ENCODE results near the gene DYNLRB1.
A peak's percentile ranks its signal among the peaks of the same experiment; 100 is the strongest.

The DYNLRB1 gene

GRCh38 chr20:34559311-34560140 is 43.3 kb downstream of the DYNLRB1 start:
- no peak for DNase-seq

GRCh38 chr20:34560141-34560523 is 43.9 kb downstream of the DYNLRB1 start:
- no peak for DNase-seq

DNA sequence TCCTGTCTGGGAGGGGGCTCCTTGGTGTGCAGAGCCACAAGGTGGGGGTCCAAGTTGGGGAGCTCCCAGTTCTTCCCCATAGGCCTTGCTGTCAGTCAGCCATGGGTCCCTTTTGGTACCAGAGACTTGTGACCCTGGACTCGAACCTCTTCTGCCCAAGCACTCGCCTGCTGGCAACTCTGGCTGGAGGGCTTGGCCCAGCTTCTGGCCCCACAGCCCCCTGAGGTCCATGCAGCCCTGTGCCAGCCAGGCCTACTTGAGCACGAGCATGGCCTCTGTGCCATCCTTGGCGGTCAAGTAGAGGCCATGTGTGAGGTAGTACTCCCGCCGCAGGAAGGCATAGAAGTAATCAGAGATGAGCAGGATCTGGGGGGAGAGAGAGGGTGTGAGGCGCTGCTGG is 44.4 kb downstream of the DYNLRB1 start:
- no peak for DNase-seq

- DNase-seq: no peak
Measured at GRCh38 chr20:34561661-34562060, 45.4 kb downstream of the DYNLRB1 start.

DNA sequence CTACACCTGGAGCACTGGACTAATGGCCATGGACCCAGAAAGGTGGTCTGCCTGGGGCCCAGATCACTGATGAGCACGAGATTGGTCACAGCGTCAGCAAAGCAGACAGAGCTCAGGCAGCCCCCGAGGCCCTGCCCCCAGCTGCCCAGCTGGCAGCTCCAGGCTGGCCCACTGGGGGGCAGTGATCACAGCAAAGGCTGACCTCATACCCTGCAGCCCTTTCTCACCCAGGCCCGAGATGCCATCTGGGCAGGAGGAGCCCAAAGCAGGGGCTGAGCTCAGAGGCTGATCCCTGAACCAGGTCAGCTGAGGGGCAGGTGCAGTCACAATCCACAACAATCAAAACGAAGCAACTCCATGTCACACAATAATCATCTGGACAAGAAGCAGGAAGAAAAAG is 46.4 kb downstream of the DYNLRB1 start:
- DNase-seq: peak in 1 of 3 experiments; percentile 43

GRCh38 chr20:34564833-34565232 is 48.6 kb downstream of the DYNLRB1 start:
- DNase-seq: no peak

DNA sequence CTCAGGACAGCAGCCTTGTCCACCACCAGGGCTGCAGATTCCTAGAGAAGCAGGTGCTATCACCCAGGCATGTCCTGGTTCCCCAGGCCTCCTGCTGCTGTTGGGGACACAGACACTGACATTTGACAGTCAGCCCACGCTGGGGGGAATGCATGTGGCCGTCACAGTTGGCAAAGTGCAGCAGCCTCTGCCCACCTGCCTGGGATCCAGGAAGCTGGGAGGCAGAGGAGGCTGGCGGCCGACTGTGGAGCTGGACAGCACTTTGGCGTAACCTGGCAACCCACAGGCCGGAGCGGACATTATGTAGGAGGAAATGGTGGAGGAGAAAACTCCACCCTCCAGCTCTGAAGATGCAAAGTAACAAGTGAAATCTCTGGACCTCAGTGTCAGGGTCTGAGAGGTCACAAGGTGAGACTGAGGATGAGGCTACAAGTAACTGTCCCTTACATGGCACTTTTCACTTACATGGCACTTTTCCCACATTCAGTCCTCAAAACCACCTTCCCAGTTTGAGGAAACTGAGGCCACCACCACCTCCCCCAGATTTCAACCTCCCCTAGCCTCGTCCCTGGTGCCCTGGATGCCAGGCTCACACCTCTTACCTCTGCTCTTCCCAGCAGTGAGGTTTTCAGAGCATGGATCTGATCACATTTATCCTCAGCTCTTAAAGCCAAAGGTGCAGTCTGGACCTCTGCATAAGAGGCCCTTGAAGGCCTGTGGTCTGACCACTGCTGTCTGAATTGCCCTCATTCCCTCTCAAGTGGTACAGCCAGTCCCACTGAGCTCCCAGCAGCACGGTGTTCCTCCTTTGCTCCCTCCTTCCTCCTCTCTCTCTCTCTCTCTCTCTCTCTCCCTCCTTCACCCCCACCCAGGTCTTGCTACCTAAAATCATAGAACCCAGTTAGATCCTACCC is 51.0 kb downstream of the DYNLRB1 start:
- peak in 1 of 3 experiments; percentile 22 for DNase-seq

- no peak for DNase-seq
Measured at GRCh38 chr20:34567892-34568865, 52.0 kb downstream of the DYNLRB1 start.

- no peak for DNase-seq
Measured at GRCh38 chr20:34569598-34569997, 53.4 kb downstream of the DYNLRB1 start.

- peak in 2 of 3 experiments; percentile 44 to 65 for DNase-seq
Measured at GRCh38 chr20:34570859-34571306, 54.7 kb downstream of the DYNLRB1 start.

GRCh38 chr20:34571753-34572152 is 55.5 kb downstream of the DYNLRB1 start:
- peak in 1 of 3 experiments; percentile 12 for DNase-seq

- DNase-seq: no peak
Measured at GRCh38 chr20:34573541-34574300, 57.5 kb downstream of the DYNLRB1 start.

- no peak for DNase-seq
Measured at GRCh38 chr20:34574426-34574825, 58.2 kb downstream of the DYNLRB1 start.

DNA sequence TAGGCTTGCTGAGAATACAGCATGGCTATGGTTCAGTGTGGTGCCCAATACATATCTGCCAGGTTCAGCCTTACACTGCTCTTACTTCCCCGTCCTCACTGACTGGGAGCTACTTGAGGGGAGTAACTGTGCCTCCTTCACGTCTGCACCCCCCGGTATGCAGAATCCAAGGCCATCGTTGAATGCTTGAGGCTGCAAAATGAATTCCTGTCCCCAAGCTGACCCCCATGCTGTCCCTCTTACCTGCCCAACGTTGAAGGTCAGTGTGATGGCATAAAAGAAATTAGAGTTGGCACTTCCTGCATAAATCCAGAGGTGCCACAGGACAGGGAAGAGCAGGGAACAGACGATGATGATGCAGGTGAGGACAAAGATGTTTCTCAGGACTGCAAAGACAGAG is 58.6 kb downstream of the DYNLRB1 start:
- no peak for DNase-seq

GRCh38 chr20:34575271-34575670 is 59.0 kb downstream of the DYNLRB1 start:
- no peak for DNase-seq

DNA sequence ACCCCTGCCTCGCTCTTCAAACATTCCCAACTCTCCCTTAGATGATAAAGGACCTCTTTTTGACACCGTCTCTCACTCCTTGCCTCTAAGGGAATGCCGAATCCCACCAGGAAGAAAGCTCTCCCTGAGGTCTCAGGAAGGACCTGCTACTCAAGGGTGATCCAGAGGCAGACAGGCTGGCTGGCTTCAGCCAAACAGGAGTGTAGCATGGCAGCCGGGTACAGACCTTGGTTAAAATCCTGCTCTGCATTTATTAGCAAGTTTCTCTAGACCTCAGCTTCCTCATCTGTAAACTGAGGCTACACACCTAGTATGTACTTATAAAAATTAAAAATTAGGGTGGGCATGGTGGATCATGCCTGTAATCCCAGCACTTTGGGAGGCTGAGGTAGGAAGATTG is 59.5 kb downstream of the DYNLRB1 start:
- DNase-seq: no peak

- no peak for DNase-seq
Measured at GRCh38 chr20:34577061-34577460, 60.8 kb downstream of the DYNLRB1 start.

GRCh38 chr20:34578025-34578424 is 61.8 kb downstream of the DYNLRB1 start:
- DNase-seq: no peak

GRCh38 chr20:34578521-34578920 is 62.3 kb downstream of the DYNLRB1 start:
- no peak for DNase-seq

DNA sequence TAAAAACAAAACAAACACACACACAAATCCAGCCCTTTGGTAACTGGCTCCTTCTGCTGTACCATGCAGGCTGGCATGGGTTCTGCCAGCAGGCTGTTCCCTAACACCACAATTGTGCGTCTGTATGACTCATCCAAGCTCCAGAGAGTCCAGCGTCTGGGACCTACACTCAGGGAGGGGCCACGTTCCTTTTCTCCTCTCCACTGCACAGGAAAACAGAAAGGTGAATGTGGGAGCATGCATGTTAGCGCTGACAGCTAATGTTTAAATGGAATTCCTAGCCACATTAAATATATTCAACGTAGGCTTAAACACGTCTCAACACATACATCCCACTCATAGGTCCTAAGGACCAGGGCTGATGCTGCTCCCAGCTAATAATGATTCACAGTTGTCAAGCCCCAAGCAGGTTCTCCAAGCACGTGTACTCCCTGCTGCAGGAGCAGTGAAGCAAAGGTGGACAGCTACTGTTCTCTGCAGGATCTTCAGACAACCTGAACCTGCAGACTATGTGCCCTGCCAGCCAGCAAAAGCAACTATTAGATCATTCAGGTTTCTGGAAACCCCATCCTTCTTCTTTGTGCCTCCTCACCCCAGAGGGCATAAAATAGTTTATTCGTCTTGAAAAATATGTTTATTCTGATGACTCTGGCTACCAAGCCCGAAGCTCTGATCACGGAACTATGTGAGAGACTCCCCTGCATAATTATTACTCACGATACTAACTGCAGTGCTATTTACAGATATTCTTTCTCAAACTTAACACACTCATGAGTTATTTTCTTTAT is 63.2 kb downstream of the DYNLRB1 start:
- DNase-seq: peak in 2 of 3 experiments; percentile 11 to 45

All from NCI-H1417 (cell line).